ENCODE measurements around the gene DAW1. TPM values are rescaled to one million over a fixed set of nuclear protein-coding genes. Genes with fewer than 3 reads are reported as not detected.
A peak's percentile ranks its signal among the peaks of the same experiment; 100 is the strongest.

The DAW1 gene
- total RNA-seq, 1 experiment from 2014 or later: 0.37 TPM

DNA sequence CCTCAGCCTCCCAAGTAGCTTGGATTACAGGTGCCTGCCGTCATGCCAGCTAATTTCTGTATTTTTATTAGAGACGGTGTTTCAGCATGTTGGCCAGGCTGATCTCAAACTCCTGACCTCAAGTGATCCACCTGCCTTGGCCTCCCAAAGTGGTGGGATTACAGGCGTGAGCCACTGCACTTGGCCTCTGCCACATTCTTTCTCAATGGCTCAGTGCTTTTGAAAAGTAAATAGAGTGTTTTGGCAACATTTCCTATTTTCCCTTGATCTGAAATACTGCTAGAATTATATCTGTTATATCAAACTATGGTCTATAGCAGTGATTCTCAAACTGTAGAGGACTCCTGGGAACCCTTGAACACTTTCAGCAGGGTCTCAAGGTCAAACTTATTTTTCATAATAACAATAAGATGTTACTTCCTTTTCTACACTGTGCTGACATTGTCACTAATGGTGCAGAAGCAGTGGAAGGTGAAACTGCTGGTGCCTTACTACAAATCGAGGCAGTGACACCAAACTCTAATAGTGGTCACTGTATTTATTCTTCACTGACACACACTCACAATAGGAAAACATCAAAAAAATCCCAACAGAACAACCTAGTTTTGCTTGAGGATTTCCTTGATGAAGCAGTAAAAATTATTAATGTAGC, 10.6 kb downstream of the DAW1 start:
- H4K91ac ChIP-seq (ENCODE audit: insufficient read length, low read depth, low read length): no peak overlapping the region
- Mint-ChIP-seq H3K27me3 (ENCODE audit: low read depth) (no peaks in the 10 kb centered on the region; the same call in 1 of the 2 replicates), H3K27ac (peak overlapping the region in 1 of 3 experiments; percentile 62; a peak in 1 of 7 replicates), H3K36me3 (ENCODE audit: insufficient read depth in 1 of 3, low read depth in 3 of 3) (no peaks in the 10 kb centered on the region), H3K4me1 (peaks cover 2 to 10% of the 10 kb centered on the region in 2 experiments), H3K4me3 (no peak overlapping the region), H3K9me3 (no peaks in the 10 kb centered on the region)
- H2BK120ac ChIP-seq (ENCODE audit: low read depth, low read length, poor library complexity, severe bottlenecking): no peak overlapping the region
- H3K14ac ChIP-seq (ENCODE audit: insufficient read depth, low read length): no peak overlapping the region
- no peaks in the 10 kb centered on the region for H3K9me3 ChIP-seq (ENCODE audit: control insufficient read depth, low read depth, low read length)
- H2BK15ac ChIP-seq (ENCODE audit: low read depth, low read length): no peak overlapping the region
- no peak overlapping the region for H3T11ph ChIP-seq (ENCODE audit: low read length)
- H3K23me2 ChIP-seq (ENCODE audit: insufficient read length, low read depth, low read length, poor library complexity, severe bottlenecking): no peaks in the 10 kb centered on the region
- H2BK20ac ChIP-seq (ENCODE audit: low read depth, low read length, poor library complexity, severe bottlenecking): no peak overlapping the region
- DNase-seq: no peak
- H3K4me1 ChIP-seq (ENCODE audit: insufficient read depth, low read length): no peaks in the 10 kb centered on the region
- H3K9ac ChIP-seq (ENCODE audit: extremely low read depth, insufficient read length, low read length): no peak overlapping the region
- no peak overlapping the region for H2AK5ac ChIP-seq (ENCODE audit: insufficient read length, low read length)
- H3K4ac ChIP-seq (ENCODE audit: low read depth, low read length): no peak overlapping the region
- TF ChIP-seq, protein P1, sequence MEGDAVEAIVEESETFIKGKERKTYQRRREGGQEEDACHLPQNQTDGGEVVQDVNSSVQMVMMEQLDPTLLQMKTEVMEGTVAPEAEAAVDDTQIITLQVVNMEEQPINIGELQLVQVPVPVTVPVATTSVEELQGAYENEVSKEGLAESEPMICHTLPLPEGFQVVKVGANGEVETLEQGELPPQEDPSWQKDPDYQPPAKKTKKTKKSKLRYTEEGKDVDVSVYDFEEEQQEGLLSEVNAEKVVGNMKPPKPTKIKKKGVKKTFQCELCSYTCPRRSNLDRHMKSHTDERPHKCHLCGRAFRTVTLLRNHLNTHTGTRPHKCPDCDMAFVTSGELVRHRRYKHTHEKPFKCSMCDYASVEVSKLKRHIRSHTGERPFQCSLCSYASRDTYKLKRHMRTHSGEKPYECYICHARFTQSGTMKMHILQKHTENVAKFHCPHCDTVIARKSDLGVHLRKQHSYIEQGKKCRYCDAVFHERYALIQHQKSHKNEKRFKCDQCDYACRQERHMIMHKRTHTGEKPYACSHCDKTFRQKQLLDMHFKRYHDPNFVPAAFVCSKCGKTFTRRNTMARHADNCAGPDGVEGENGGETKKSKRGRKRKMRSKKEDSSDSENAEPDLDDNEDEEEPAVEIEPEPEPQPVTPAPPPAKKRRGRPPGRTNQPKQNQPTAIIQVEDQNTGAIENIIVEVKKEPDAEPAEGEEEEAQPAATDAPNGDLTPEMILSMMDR (conservative IDR thresholded peaks at IDR 0.05): no peak
- H2BK5ac ChIP-seq (ENCODE audit: insufficient read length, low read length): no peak overlapping the region
- H3K4me2 ChIP-seq (ENCODE audit: insufficient read depth, insufficient read length, low read length): no peak overlapping the region
- no peak overlapping the region for H4K8ac ChIP-seq (replicated peaks; ENCODE audit: insufficient read length, low read depth, low read length)
- H3K56ac ChIP-seq (ENCODE audit: insufficient read length, low read depth, low read length): no peak overlapping the region
- no peak overlapping the region for H3K27ac ChIP-seq (ENCODE audit: insufficient read length, low read depth, low read length)
- H2AFZ ChIP-seq (ENCODE audit: low read length): no peak overlapping the region
- H3K27me3 ChIP-seq (ENCODE audit: insufficient read depth, low read length): no peaks in the 10 kb centered on the region
- no peak overlapping the region for H3K18ac ChIP-seq (ENCODE audit: insufficient read length, low read depth, low read length)
- no peak overlapping the region for H4K5ac ChIP-seq (ENCODE audit: insufficient read length, low read depth, low read length)
- H3K79me2 ChIP-seq (ENCODE audit: insufficient read depth, low read length): no peaks in the 10 kb centered on the region
- no peaks in the 10 kb centered on the region for H4K20me1 ChIP-seq (ENCODE audit: control insufficient read depth, insufficient read depth, insufficient read length)
- H3K79me1 ChIP-seq (ENCODE audit: insufficient read depth, low read depth, low read length, poor library complexity, severe bottlenecking): no peaks in the 10 kb centered on the region
- no CpG with 5 or more reads among the region's 4 CpGs for WGBS (ENCODE audit: extremely low coverage, insufficient read length, low lambda C conversion rate)
- H2BK12ac ChIP-seq (ENCODE audit: insufficient read length, low read depth, low read length): no peak overlapping the region
- H3K23ac ChIP-seq (ENCODE audit: insufficient read length, low read depth, low read length): no peak overlapping the region

All from H9 (cell line).